Measurements from ENCODE around the gene PRR5. TPM values are rescaled to one million over a fixed set of nuclear protein-coding genes. Genes with fewer than 3 reads are reported as not detected.

Gene PRR5
- total RNA-seq, 1 experiment from 2014 or later = 26.9 TPM

DNA sequence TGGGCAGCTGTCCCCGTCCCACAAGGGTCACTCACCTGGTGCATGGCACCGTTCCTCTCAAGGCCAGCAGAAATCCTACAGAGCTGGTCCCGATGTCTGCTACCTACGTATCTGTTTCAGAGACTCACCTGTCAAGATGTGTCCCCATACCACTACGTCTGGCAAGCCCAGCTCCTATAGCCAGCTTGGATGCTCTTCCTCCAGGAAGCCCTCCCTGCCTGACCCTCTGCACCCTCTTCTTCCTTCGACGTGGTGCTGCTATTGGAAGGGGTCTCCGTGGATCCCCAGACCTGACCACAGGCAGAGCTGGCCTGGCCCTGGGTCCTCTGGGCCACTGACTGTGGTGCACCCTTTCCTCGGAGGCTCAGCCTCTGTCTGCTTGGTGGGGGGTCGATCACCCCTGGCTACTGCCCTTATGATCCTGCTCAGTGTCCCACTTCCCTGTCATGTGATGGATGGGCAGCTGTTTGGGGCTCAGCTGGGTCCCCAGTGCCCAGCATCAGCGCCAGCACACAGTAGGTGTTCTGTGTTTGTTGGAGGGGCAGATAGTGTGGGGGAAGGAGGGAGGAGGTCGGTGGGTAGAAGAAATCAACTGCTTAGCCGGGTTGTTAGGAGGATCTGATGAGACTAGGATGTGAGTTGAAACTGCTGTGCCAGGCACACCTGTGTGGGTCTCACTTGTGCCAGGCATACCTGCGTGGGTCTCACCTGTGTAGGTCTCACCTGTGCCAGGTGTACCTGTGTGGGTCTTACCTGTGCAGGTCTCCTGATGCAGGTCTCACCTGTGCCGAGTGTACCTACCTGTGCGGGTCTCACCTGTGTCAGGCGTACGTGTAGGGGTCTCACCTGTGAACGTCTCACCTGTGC is 28.7 kb downstream of the PRR5 start:
- intact Hi-C loops (cut with micrococcal nuclease) = no loop called here
- H3K27ac ChIP-seq (ENCODE audit: low read depth, low read length) = no peak overlapping the region
- no peaks in the 10 kb centered on the region; a peak in 3 of 4 replicates for H3K36me3 ChIP-seq (ENCODE audit: control insufficient read depth in 1 of 2, insufficient read depth in 2 of 2, low read length in 2 of 2)
- ChIA-PET POLR2A (no interaction called here), CTCF (no interaction called here), RAD21 (ENCODE audit: low non-redundant PET in 1 of 2, low total read pairs in 2 of 2, uncharacterized antibody in 2 of 2, unreplicated experiment in 2 of 2) (no interaction called here)
- no peak overlapping the region for H2AFZ ChIP-seq (ENCODE audit: low read depth, low read length, poor library complexity, severe bottlenecking)
- DNase-seq (ENCODE audit: low read depth, low spot score) (no peak), ATAC-seq (no peak)
- no peaks in the 10 kb centered on the region for H3K27me3 ChIP-seq (ENCODE audit: insufficient read depth, low read length)
- BruUV-seq (replicated peaks) = no TSS peak
- H3K9me2 ChIP-seq (ENCODE audit: insufficient read depth) = no peaks in the 10 kb centered on the region
- no peaks in the 10 kb centered on the region for H3K9me3 ChIP-seq (ENCODE audit: control insufficient read depth in 1 of 2, insufficient read depth in 1 of 2, low read depth in 1 of 2, low read length in 2 of 2)
- no peaks in the 10 kb centered on the region for H4K20me1 ChIP-seq (ENCODE audit: insufficient read depth)
- H3K4me2 ChIP-seq (ENCODE audit: low read length) = no peak overlapping the region
- TF ChIP-seq EZH2phosphoT487 (IDR thresholded peaks at IDR 0.05; ENCODE audit: borderline replicate concordance) (no peak), POLR2AphosphoS5 (IDR thresholded peaks at IDR 0.05; ENCODE audit: low read depth, low read length) (no peak), ZNF274 (IDR thresholded peaks at IDR 0.05; ENCODE audit: low read depth, low read length) (no peak), FOSL1 (IDR thresholded peaks at IDR 0.05; ENCODE audit: low read depth) (no peak), EGR1 (IDR thresholded peaks at IDR 0.05; ENCODE audit: low read depth) (no peak), ATF3 (IDR thresholded peaks at IDR 0.05) (no peak), POLR2A (IDR thresholded peaks at IDR 0.05; ENCODE audit: borderline replicate concordance, extremely low read depth, insufficient read depth, insufficient read length) (no peak), YY1 (IDR thresholded peaks at IDR 0.05; ENCODE audit: extremely low read depth, insufficient replicate concordance, low read depth, low read length) (no peak), CEBPB (IDR thresholded peaks at IDR 0.05; ENCODE audit: low read depth) (no peak), EZH2 (IDR thresholded peaks at IDR 0.05) (no peak), SIN3A (IDR thresholded peaks at IDR 0.05; ENCODE audit: low read depth) (no peak), SP1 (IDR thresholded peaks at IDR 0.05; ENCODE audit: low read depth) (no peak)
- TF ChIP-seq, protein P1, sequence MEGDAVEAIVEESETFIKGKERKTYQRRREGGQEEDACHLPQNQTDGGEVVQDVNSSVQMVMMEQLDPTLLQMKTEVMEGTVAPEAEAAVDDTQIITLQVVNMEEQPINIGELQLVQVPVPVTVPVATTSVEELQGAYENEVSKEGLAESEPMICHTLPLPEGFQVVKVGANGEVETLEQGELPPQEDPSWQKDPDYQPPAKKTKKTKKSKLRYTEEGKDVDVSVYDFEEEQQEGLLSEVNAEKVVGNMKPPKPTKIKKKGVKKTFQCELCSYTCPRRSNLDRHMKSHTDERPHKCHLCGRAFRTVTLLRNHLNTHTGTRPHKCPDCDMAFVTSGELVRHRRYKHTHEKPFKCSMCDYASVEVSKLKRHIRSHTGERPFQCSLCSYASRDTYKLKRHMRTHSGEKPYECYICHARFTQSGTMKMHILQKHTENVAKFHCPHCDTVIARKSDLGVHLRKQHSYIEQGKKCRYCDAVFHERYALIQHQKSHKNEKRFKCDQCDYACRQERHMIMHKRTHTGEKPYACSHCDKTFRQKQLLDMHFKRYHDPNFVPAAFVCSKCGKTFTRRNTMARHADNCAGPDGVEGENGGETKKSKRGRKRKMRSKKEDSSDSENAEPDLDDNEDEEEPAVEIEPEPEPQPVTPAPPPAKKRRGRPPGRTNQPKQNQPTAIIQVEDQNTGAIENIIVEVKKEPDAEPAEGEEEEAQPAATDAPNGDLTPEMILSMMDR (IDR thresholded peaks at IDR 0.05 in 2 of 3, conservative IDR thresholded peaks at IDR 0.05 in 1 of 3; ENCODE audit: borderline replicate concordance in 1 of 3, insufficient read depth in 1 of 3, low read depth in 2 of 3, low read length in 2 of 3) = no peak
- TF ChIP-seq, protein P2, sequence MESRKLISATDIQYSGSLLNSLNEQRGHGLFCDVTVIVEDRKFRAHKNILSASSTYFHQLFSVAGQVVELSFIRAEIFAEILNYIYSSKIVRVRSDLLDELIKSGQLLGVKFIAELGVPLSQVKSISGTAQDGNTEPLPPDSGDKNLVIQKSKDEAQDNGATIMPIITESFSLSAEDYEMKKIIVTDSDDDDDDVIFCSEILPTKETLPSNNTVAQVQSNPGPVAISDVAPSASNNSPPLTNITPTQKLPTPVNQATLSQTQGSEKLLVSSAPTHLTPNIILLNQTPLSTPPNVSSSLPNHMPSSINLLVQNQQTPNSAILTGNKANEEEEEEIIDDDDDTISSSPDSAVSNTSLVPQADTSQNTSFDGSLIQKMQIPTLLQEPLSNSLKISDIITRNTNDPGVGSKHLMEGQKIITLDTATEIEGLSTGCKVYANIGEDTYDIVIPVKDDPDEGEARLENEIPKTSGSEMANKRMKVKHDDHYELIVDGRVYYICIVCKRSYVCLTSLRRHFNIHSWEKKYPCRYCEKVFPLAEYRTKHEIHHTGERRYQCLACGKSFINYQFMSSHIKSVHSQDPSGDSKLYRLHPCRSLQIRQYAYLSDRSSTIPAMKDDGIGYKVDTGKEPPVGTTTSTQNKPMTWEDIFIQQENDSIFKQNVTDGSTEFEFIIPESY (IDR thresholded peaks at IDR 0.05; ENCODE audit: extremely low read depth, insufficient replicate concordance, low read length) = no peak
- TF ChIP-seq, protein P3, sequence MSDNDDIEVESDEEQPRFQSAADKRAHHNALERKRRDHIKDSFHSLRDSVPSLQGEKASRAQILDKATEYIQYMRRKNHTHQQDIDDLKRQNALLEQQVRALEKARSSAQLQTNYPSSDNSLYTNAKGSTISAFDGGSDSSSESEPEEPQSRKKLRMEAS (IDR thresholded peaks at IDR 0.05) = no peak
- TF ChIP-seq, protein P4, sequence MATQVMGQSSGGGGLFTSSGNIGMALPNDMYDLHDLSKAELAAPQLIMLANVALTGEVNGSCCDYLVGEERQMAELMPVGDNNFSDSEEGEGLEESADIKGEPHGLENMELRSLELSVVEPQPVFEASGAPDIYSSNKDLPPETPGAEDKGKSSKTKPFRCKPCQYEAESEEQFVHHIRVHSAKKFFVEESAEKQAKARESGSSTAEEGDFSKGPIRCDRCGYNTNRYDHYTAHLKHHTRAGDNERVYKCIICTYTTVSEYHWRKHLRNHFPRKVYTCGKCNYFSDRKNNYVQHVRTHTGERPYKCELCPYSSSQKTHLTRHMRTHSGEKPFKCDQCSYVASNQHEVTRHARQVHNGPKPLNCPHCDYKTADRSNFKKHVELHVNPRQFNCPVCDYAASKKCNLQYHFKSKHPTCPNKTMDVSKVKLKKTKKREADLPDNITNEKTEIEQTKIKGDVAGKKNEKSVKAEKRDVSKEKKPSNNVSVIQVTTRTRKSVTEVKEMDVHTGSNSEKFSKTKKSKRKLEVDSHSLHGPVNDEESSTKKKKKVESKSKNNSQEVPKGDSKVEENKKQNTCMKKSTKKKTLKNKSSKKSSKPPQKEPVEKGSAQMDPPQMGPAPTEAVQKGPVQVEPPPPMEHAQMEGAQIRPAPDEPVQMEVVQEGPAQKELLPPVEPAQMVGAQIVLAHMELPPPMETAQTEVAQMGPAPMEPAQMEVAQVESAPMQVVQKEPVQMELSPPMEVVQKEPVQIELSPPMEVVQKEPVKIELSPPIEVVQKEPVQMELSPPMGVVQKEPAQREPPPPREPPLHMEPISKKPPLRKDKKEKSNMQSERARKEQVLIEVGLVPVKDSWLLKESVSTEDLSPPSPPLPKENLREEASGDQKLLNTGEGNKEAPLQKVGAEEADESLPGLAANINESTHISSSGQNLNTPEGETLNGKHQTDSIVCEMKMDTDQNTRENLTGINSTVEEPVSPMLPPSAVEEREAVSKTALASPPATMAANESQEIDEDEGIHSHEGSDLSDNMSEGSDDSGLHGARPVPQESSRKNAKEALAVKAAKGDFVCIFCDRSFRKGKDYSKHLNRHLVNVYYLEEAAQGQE (IDR thresholded peaks at IDR 0.05; ENCODE audit: low read depth) = no peak
- H3K9ac ChIP-seq (ENCODE audit: low read length) = no peak overlapping the region
- no peak overlapping the region for H3K4me3 ChIP-seq (replicated peaks in 1 of 2; ENCODE audit: low read depth in 1 of 2, low read length in 2 of 2)
- H3K79me2 ChIP-seq (ENCODE audit: insufficient read depth, low read length) = no peaks in the 10 kb centered on the region
- no peaks in the 10 kb centered on the region for H3K4me1 ChIP-seq (ENCODE audit: control insufficient read depth in 1 of 2, insufficient read depth in 2 of 2, low read length in 2 of 2)
